Stimulated activated CD8-positive, alpha-beta memory T cell treated with anti-CD3 and anti-CD28 coated beads, Interleukin-12 subunit alpha, Interleukin-12 subunit beta, amount 100 ng/mL, for 1 hour (primary cell): ENCODE data around the gene PHF2.

ENCODE experiments used
- DNase-seq: peaks from one replicate; pipeline ENCODE4 v3.0.0-alpha.2; 2020; ENCODE audit warnings: low read depth

Gene PHF2

DNA sequence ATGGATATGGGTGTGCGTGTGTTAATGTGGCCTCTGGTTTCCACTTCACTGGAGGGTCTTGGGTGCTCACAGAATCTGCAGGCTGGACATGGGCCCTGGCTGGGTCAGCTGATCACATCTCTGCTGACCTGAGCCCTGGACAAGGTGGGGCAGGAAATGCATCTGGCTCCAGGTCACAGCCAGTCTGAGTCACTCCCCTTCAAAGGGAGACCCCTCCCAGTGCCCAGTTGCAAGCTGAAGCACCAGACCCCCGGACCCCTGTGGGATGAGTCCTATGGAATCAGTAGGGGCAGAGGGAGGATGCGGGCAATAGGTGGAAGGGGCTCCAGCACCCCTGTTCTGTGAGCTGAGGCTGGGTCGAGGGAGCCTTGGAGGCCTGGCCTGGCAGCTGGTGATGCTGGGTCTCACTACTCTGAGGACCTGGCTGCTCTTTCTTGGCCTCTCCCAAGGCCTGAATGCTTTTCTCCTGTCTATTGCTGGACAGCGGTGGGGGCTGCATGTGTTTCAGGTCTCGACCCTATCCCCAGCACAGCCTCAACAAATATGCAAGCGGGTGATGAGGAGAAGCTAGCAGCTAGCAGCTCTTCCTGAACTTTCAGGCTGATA lies 54.5 kb downstream of the PHF2 start:
- no peak for DNase-seq

DNA sequence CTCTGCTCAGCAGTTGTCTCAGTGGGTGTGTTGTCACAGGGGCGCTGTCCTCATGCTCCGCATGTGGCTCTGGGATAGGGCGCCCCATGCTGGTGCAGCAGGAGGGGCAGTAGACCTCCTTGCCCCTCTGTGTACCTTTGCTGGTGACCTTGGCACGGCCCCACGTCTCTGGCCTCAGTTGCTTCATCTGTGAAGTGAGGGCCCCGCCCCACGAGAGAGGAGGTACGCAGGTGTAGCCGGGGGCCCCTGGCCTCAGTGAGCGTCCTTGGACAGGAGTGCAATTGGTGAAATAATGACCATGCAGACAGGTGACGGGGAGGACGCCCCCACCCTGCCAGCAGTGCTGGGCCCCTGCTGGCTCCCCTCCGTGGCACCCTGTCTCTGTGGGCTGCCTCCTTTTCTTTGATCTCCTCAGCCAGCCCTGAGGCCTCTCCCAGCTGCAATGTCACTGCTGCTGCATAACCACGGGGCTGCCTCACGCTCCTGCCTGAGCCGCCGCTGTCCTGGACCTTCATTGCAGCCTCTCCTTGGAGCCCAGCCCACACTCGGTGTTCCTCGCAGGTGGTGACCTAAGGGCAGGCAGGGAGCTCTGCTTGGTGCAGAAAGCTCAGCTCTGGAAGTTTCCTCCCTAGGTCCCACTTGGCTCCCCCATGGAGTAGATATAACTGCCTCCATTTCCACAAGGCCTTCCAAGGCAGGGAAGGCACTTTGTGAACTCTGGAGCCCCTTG lies 57.3 kb downstream of the PHF2 start:
- DNase-seq = no peak

DNA sequence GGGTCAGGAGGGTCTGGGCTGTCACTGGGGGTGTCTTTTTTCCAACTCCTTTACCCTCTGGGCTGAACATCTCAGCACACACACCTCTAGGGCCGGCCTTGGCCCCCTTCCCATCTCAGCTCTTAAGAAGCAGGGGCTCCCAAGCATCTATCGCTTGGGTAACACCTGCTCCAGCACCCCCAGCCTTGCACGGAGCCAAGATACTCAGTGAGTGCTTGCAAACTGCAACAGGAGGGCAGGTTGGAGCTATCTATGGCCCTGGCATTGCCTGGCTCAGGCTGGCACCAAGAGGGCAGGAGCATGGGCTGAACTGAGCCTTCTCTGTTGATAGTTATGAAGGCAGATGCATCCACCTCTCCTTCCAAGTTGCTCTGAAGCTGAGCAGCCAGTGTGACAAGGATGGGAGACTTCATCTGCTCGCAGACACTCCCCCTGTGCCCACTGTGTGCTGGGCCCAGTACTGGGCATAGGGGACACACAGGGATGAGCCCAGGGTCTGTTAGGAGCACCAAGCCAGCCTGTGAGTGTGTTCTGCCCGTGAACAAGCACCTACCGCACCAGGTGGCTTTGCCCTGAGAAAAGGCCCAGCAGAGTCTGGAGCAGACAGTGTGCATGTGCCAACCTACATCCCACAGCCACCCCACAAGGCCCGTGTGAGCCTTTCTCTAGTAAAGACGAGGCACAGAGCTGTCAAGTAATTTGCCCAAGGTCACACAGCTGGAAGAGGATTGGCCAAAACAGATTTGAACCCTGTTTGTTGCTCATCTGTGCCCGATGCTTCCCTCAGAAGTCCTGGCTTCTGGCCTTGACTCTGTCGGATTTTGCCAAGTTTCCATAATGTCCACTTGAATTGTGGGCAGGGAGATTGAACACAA lies 58.2 kb downstream of the PHF2 start:
- DNase-seq = no peak

DNA sequence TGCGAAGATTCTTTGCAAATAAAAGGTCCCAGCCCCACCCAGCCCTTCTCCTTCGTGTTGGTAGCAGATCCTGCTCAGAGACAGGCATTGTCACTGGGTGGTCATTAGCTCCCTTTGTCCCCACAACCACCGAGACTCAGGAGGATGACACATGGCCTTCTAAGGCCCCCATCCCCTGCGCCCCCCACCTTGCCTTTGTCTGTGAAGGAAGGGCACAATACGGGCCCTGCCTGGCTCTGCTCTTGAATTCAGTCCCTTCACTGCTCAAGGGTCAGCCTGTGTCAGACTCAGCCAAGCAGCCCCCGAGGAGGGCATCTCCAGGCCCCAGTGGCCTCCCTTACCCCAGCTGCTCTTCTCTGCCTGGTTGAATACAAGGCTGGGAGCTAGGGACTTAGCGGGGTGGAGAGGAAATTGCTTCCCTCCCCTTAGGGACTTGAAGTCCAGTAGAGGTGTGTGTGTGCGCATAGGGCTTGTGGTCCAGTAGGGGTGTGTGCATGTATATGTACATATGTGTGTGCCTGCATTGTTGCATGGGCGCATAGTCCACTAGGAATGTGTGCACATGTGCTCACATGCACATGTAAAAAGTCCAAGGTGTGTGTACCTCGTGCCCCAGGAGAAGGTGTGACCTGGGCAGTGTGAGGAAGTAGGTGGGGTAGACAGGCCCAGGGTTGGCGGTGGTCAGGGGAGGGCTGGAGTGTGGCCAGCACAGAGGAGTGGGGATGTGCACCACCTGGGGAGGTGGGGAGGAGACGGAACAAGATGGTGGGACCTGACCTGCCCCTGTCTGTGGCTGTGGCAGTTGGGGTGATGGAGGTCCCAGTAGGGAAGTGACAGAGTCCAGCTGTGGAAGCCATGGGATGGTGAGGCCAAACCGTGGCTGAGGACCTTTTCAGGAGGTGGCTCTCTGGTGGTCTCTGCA lies 59.1 kb downstream of the PHF2 start:
- no peak for DNase-seq

DNA sequence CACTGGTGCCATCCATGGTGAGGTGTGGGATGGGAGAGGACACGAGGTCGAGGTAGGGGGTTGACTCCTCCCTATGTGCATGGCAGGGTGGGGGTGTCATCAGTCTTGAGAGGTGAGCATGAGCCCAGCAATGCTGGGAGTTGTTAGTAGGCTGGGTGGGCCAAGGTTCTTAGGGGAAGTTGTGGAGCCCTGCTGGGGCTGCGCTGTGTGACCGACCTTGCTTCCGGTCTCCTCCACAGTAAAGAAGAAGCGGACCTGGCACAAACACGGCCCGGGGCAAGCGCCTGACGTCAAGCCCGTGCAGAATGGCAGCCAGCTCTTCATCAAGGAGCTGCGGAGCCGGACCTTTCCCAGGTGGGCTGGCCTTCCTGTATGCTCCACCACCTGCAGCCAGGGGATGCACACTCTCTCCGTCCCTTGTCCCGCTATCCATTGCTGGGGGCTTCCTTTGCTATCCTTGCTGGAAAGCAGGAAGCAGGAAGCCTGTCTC lies 59.8 kb downstream of the PHF2 start:
- DNase-seq = no peak

DNA sequence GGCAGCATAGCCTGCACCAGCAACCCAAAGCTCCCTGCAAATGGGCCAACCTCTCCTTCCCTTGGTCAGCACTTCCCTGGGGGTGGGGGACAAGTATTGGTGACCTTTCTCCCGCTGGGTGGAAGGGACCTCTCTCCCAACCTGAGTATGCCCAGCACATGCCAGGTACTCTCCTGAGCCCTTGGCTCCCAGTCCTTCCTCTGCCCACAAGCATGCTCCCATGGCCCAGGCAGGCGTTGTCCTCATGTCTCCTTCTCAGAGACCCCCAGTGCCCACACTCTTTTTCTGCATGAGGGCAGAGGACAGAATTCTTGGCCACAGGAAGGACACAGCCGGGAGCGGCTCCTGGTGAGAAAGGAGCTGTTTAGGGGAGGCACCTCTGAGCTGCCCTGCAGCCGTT lies 60.3 kb downstream of the PHF2 start:
- DNase-seq = no peak

DNA sequence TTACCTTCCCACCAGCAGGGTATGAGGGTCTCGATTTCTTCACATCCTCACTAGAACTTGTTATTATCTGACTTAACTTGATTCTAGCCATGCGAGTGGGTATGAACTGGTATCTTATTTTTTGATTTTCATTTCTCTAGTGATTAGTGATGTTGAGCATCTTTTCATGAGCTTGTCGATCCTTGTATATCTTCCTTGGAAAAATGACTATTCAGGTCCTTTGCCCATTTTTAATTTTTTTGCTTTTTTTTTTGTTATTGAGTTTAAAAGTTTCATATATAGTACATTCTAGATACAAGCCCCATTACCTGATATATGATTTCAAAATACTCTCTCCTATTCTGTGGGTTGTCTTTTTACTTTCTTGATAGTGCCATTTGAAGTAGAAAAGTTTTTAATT lies 61.5 kb downstream of the PHF2 start:
- no peak for DNase-seq

DNA sequence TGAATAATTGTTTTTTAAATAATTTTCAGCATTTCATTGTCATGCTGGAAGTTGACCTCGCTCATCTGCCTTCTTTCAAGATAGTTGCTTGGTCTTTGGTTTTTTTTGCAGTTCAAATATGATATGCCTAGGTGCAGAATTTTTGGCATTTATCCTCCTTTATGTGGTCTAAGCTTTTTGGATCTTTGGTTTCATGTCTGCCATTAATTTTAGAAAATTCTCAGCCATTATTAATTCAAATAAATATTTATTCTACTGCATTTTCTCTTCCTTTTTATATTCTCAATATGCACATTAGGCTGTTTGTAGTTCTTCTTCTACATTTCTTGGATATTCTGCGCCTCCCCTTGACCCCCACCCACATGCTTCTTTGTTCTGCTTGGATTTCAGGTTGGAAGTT lies 63.6 kb downstream of the PHF2 start:
- no peak for DNase-seq

DNA sequence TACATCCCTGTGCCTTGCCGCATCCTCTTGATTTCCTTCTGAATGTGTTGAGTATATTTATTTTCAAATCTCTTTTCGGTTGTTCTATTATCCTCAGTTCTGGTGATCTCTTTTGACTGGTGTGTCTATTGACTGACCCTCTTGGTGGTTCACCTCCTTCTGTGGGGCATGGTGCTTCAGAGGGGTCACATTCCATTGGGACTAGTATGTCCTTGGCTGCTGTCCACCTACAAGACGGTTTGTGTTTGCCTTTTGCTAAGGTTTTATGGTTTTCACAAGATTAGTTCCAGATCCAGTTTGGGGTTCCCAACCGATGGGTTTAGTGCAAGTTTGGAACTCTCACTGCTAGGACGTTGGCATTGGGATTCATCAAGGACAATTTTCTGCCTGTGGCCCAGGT lies 66.6 kb downstream of the PHF2 start:
- DNase-seq = no peak

DNA sequence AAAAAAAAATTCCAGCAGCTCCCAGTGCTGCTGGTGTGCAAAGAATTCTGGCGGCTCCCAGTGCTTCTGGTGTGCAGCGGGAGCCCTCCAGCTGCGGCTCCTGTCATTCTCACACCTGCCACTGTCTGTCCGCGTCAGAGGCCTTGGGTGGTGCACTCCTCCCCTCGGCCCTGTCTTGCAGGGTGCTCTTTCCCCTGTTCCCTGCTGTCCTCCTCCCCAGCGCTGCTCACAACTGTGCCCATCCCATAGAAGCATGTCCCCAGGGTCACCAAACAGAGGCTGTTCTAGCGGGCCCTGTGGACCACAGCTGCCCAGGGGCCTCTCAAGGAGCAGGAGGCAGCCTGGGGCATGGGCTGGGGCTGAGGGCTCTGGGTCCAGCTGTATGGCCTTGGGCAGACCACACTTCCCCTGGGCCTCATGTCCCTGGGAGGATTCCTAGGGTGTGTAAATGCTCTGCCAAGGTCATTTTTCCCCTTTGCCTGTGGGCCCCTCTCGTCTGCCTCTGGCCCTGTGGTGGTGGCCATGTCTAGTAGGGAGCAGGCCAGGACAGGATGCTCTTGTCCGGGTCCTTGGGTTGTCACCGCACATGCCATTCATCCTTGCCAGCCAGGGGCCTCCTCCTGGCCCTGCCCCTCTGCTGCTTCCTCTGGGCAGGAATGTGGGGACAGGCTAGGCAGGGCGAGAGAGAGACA lies 68.2 kb downstream of the PHF2 start:
- no peak for DNase-seq

DNA sequence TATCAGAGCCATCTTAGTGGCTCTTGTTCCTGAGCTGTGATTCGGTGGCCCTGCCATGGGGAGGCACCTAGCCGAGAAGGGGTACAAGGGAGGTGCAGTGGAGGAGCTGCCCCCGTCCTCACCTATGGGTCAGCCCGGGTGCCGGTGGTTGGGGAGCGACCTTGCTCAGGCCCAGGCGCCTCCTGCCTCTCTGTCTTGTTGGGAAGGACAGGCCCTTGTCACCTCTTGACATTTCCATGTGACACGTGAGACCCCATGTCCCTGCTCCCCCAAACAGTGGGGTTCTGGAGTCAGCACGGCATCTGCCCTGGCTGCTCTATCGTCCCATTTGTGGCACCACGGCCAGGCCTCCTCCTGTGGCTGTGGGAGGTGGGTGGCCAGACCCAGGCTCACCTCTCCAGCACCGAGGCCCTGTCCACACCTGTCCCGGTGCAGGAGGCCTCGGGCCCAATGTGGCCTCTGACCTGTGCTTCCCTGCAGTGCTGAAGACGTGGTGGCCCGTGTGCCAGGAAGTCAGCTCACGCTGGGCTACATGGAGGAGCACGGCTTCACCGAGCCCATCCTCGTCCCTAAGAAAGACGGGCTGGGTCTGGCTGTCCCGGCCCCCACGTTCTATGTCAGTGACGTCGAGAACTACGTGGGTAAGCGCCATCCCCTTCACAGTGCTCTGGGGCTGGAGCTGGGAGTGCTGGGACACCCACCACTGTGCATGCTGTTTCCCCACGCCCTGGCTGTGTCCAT lies 68.9 kb downstream of the PHF2 start:
- no peak for DNase-seq

DNA sequence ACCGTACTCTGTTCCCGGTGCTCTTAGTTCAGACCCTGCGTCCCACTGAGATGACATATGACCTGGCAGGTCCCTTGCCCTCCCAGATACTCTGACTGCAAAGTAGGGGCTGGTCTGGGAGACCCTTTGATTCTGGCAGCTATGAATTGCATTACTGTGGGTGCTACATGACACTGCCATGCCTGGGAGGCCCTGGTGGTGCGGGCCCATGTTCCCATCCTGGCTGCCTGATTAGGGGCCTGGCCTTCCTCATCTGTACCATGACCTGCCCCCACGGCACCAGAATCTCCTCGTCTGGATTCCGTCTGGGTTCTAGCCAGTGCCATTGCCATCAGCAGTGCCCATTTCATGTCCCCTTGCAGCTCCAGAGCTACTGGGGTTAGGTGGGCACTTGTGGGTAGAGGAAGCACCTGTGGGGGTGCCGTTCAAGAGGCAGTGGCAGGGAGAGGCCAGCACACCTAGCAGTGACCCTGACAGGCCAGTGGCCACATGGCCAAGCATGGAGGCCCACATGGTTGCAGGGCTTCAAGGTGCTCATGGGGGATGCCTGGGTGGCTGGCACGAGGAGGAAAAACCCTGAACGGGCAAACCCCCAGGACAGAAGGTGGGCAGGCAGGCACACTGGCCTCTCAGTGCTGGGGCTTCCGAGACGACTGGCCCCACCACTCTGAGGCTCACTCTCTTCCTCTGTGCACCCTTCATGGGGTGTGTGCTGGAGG lies 69.7 kb downstream of the PHF2 start:
- DNase-seq = no peak

DNA sequence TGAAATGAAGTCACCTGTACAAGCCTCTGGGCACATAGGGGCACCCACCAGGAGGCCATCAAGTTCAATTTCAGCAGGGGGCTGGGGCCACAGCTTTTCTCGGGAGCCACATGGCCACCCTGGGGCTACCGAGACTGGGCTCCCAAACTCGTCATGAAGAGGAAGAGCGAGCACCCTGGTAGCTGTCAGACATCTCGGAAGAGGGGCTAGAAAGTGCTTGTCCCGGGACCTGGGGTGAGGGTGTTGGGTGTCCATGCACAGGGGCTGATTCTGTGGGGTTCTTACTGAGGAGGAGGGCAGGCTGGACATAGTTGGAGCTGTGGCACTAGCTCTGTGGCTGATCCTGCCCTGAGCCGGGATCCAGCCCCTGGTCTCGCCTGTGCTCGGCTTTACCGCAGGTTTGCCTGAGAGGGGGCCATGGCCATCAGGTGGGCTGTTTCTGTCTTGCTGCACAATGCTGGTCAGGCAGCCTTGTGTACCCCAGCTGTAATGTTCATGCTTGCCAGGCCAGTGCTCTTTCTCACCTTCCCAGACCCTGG lies 70.3 kb downstream of the PHF2 start:
- no peak for DNase-seq

DNA sequence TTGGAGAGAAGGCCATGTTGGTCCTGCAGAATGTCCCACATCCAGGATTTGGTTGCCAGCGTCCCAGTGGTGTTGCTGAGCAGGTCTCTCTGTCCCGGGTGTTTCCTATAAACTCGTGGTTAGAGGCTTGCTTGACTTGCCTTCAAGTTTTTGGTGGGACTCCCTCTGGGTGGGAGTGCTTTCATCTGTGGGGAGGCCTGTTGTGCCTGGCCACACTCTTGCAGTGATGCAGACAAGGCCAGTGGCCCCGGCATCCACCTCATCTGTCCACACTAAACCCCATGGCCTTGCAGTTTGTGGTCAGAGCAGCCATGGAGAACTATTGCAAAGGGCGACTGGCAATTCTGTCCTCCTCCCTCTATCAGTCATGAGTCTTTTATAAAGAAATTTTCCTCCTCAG lies 71.8 kb downstream of the PHF2 start:
- no peak for DNase-seq

DNA sequence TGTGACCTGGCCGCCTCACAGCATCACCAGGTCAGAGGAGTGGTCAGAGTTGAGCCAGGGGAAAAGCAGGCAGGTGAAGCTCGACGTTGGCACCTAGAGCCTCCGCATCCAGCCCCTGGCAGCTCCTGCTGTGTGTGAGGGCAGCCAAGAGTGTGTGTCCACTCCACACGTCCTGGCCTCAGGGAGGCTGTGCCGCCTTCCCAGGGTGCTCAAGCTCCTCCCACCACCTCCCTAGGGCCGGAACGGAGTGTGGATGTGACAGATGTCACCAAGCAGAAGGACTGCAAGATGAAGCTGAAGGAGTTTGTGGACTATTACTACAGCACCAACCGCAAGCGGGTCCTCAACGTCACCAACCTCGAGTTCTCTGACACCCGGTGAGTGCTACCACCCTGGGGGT lies 72.5 kb downstream of the PHF2 start:
- DNase-seq = no peak

DNA sequence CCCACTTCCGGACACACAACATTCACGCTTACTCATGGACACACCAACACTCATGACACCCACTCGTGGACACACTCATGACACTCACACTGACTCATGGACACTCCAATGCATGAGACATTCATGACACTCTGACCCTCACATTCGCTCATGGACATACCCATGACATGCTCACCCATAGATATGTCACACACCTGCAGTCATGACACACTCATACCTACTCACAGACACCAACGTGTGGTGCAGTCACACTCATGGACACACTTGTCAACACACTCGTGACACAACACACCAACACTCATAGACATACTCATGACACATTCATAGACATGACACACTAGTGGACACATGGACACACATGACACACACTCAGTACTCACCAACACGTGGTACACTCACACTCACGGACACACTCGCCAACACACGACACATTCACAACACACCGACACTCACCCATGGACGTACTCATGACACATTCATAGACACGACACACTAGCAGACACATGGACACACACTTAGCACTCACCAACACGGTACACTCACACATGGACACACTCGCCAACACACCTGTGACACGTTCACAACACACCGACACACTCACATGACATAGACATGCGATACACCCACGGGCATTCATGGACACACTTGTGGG lies 73.4 kb downstream of the PHF2 start:
- no peak for DNase-seq

DNA sequence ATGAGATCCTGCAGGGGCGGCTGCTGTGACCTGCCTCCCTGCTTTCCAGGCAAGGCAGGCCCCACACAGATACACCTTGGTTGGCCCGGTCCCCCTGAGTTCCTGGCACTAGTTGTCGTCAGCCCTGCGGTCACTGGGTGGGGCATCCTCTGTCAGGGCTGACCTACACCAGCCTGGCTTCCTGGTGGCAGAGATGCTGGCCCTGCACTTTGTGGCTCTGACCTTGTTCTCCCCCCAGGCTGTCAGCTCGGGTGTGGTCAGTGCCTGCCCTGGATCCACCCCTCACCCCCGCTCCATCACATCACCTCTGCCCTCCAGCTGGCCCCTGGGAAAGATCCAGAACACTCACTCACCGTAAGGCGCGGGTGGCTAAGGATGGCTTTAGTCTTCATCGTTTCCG lies 74.1 kb downstream of the PHF2 start:
- DNase-seq = no peak

DNA sequence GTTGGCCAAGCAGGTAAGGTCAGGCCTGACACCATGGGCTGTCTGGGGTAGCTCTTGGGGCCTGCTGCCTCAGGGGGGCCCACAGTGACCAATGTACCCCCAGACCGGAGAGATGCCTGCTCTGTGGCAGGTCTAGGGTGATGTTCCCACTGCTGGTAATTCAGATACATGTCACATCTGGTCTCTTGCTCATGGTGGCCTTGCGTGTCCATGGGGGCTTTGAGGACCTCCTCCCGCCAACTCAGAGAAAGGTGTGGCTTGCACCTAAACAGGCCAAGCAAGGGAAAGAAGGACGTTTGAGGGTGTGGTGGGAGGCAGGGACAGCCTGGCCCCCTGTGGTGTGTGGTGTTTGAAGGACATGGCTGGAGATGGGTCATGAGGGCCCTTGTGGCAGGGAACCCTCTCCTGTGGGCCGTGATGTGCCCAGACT lies 75.2 kb downstream of the PHF2 start:
- DNase-seq = no peak
